CD4-positive, alpha-beta T cell treated with Interleukin-2 at 100 ng/mL for 4 hours (primary cell): ENCODE measurements around the gene TMEM154.

Experiments
- DNase-seq: peaks from one replicate; pipeline ENCODE4 v3.0.0-alpha.2; 2020; ENCODE audit warnings: low spot score

The TMEM154 gene

GRCh38 chr4:152629908-152630307 lies 49.9 kb downstream of the TMEM154 start:
- no peak for DNase-seq

DNA sequence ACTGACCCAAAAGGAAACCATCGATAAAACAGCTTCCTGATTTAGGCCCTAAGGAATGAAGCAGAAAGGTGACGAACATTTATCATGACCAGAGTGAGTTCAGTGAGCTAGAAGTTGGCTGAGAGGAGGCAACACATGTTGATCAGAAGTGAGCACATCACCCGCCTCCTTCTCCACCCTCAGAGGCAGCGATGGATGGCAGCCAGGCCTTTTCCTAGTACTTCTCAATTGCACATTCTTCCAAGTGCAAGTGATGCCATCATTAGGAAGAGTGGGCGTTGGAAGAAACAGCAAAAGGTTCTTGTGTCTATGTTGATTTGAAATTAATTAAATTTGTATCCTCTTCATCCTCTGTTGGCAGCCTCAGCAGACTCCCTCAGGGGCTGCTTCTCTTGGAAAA lies 51.7 kb downstream of the TMEM154 start:
- no peak for DNase-seq

GRCh38 chr4:152626790-152627189 lies 53.0 kb downstream of the TMEM154 start:
- no peak for DNase-seq

GRCh38 chr4:152620915-152621314 lies 58.9 kb downstream of the TMEM154 start:
- no peak for DNase-seq

GRCh38 chr4:152620218-152620617 lies 59.6 kb downstream of the TMEM154 start:
- DNase-seq: no peak

- no peak for DNase-seq
These were observed 60.2 kb downstream of the TMEM154 start for GRCh38 chr4:152619556-152619955.

- no peak for DNase-seq
These were observed 60.8 kb downstream of the TMEM154 start for GRCh38 chr4:152618971-152619370.

- no peak for DNase-seq
These were observed 63.0 kb downstream of the TMEM154 start for GRCh38 chr4:152616804-152617203.

DNA sequence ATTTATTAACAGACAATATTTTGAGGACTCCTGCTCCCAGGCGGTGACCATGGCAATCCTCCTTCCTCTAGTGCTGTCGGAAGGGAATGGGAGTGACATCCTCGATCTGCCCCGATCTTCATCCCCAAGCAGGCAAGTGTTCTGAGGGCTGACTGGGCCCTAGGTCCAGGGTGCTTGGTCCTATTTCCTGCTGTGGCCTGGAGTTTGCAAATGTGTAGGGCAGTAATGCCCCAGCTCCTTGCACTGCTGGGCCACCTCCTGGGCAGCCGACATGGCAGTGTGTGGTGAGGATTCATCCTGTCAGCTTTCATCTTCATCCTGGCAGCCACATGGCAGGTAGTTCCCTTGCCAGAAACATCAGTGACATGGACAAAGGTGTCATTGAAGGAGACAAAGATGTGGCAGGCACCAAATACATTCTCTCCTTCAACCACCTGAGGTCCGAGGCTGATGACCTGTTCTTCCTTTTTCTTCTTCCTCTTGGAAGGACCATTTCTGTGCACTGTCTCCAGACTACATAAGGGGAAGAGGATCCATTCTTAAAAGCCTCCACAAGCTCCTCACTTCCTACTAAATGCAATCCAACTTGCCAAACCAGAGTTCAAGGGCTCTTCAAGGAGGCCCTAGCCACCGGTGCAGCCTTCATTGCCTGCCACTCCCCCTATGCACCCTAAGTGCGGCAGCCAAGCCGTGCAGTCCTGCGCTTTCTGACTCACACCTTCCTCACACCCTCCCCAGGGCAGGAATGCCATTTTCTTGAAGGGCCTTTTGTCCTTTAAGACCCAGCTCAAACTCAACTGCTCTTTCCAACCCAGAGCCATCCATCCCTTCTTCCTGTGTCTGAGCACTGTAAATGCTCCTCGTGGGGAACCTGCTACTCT lies 65.7 kb downstream of the TMEM154 start:
- no peak for DNase-seq

- no peak for DNase-seq
These were observed 66.4 kb downstream of the TMEM154 start for GRCh38 chr4:152613351-152613750.

GRCh38 chr4:152610131-152610530 lies 69.7 kb downstream of the TMEM154 start:
- no peak for DNase-seq

DNA sequence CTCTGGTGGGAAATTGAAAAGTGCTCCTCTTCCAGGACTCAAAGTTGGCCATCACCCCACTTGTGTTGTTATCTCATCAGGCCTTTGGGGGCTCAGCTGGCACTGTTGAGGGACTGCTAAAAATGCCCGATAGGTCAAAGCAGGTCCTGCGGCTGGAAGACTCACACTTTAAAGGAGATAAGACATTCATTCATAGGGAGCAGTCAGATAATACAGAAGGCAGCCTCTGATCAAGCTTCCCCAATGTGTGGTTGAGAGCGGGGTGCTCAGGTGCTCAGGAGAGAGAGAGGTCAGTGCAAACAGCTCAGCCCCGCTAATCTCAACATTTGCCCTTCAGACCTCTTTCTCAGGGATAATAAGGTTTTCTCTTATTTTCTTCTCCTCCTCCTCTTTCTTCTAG lies 70.3 kb downstream of the TMEM154 start:
- DNase-seq: no peak

DNA sequence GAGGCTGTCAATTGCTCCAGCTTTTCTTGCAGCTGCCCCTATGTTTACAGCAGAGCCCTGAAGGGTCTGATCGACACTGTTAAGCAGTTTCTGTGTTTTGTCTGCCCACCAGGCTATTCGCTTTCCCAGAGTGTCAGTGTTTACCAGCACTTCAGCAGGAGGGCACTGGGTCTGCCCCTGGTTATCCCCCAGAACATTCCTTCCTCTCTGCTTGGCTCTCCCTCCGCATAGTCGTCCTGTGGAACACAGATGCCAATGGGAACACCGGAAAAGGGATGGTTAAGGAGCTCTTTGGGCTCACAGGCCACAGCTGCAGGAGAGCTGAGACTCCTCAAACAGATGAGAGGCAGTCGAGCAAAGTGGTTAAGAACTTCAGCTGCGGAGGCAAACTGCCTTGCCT lies 72.6 kb downstream of the TMEM154 start:
- no peak for DNase-seq

DNA sequence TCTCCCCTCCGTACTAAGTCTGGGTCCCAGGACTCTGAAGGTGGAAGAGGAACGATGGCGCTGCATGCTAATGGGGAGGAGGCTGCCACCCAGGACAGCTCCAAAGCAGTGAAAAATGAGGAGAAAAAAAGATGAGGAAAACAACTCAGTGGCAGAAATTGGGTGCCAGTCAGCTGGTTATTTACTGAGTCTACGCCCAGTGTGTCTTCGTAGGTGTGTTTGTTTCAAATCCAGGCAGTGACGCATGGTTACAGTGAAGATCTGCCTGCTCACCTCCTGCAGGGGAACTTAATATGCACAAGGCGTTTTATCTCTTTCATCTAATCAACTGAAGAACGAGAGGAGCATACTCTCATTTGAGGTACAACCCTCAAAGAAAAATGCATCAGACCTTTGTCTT lies 73.0 kb downstream of the TMEM154 start:
- peak; percentile 24 for DNase-seq

GRCh38 chr4:152605641-152606335 lies 74.0 kb downstream of the TMEM154 start:
- no peak for DNase-seq

- DNase-seq: no peak
These were observed 74.8 kb downstream of the TMEM154 start for GRCh38 chr4:152605031-152605430.

- no peak for DNase-seq
These were observed 78.6 kb downstream of the TMEM154 start for GRCh38 chr4:152601156-152601555.

DNA sequence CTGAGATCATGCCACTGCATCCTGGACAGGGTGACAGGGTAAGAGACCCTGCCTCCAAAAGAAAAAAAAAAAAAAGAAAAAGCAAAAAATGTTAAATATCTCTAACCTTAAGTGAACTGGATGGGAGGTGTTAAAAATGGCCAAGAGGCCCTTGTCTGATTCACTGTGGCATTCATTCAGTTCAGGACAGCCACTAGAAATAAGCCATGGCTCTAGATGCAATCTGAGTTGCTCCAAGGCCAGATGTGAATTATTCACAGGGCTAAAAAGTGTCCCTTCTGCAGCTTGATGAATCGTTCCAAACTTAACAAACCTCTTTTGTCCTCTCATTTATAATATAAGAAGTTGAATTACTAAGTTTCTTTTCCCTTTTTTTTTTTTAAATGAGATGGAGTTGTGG lies 80.2 kb downstream of the TMEM154 start:
- no peak for DNase-seq

GRCh38 chr4:152599095-152599494 lies 80.7 kb downstream of the TMEM154 start:
- DNase-seq: no peak

DNA sequence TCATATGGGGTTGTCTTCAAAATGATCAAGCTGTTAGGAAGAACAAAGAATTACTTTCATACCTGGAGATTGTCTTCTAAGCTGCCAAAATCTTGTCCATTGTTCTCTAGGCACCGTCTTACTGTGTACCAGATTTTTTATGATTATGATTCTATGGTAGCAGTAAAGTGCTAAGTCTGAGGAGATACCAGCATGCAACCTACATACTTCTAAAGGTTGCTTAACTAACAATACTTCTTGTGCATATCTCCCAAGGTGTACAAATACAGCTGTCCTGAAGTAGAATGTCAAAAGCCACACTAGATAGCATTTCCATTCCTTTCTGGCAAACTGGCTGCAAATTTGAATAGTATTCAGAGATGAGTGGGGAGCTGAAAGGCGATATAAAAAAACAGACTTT lies 81.3 kb downstream of the TMEM154 start:
- DNase-seq: no peak

DNA sequence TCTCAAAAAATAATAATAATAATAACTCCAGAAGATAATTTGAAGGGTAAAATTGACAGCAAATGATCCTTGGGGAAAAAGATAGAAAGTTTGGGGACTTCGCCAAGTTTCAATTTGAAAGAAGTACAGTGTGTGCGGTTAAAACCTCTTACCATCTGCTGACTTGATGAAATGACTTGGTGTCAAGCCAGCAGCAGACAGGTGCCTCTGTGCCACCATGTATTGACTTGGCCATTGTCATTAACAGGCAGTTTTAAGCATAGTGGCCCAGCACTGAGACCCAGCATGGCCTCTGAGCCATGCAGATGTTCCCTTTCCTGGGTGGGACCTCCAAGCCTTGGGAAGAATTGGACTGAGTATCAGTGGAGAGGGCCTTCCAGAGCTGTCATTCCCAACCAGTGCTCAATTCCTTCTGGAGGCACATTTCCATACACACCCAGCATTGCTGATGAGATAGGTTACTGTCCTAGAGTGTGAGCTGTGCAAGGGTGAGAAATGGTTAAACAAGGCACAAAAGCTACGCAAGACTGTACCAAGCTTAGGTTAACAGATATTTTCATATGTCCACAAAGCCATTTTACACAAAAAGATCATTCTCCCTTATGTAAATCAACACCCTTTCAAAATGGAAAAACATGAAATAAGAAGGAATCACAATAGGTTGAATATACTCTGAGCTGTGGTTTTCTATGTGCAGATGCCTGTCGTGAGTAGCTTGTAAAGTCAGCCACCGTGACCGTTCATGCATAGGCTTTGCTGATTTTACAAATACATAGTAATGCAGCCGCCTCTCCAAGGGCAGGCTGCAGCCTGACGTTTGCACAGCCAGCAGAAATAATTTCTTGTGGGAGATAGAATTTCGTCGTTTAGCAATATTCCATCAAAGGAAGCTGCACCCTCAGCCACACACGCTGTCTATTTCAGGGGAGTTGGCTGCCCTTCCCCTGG lies 84.5 kb downstream of the TMEM154 start:
- no peak for DNase-seq

DNA sequence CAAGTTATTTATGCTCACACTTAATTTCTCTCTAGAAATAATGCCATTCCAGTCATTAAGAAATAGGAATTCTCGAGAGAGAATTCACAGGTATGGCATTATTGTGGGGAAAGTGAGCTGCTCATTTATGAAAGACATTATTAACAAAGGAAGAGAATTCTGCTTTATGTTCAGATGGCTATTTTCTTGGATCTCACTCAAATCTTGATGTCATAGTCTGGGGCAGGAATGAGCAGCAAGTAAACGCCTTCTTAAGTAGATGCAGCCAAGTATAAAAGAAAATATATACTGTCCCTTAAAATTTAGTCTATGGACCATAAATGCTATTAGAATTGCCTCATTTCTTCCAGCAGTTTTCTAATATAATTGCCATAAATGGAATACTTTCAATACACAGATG lies 85.7 kb downstream of the TMEM154 start:
- no peak for DNase-seq
